Measurements from ENCODE around the gene CD109. TPM values are rescaled to one million over a fixed set of nuclear protein-coding genes. Genes with fewer than 3 reads are reported as not detected.
"Not testable (repeated sequence)": the region's sequence is repeated elsewhere in the genome, so short reads cannot be mapped to it uniquely, and the experiment has no call there.

CD109 gene
- total RNA-seq, 1 donor: 3.0 TPM

DNA sequence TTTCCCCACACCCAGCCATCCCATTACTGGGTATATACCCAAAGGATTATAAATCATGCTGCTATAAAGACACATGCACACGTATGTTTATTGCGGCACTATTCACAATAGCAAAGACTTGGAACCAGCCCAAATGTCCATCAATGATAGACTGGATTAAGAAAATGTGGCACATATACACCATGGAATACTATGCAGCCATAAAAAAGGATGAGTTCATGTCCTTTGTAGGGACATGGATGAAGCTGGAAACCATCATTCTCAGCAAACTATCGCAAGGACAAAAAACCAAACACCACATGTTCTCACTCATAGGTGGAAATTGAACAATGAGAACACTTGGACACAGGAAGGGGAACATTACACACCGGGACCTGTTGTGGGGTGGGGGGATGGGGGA is 110.0 kb downstream of the CD109 start:
- not testable (repeated sequence) for H3K4me1 ChIP-seq (ENCODE audit: insufficient read depth, low read length); H3K4me3 ChIP-seq (ENCODE audit: low read length); H3K9me3 ChIP-seq (ENCODE audit: low read depth, low read length); H3K27me3 ChIP-seq (ENCODE audit: insufficient read depth, low read length)

DNA sequence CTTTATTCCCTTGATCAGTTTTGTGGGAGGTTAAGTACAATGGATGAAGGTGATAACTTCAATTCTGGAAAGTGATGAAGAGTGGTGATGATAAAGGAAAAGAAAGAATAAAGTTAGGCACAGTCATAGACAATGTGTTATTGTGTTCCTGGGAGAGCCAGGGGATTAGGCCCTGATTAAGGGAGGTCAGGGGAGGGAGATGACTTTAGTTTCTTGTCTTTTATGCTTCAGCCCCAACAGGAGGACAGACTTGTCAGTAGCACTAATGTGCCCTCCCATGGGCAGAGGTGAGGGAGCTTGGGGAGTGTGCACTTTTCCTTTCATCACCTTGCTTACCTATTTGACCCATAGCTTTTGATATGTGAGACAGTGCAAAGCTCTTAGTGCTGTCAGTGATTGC is 115.7 kb downstream of the CD109 start:
- Histone ChIP-seq H3K4me3 (ENCODE audit: low read length) (no peak overlapping the region), H3K4me1 (ENCODE audit: insufficient read depth, low read length) (no peaks in the 10 kb centered on the region), H3K9me3 (ENCODE audit: low read depth, low read length) (no peaks in the 10 kb centered on the region), H3K27me3 (ENCODE audit: insufficient read depth, low read length) (no peaks in the 10 kb centered on the region)

DNA sequence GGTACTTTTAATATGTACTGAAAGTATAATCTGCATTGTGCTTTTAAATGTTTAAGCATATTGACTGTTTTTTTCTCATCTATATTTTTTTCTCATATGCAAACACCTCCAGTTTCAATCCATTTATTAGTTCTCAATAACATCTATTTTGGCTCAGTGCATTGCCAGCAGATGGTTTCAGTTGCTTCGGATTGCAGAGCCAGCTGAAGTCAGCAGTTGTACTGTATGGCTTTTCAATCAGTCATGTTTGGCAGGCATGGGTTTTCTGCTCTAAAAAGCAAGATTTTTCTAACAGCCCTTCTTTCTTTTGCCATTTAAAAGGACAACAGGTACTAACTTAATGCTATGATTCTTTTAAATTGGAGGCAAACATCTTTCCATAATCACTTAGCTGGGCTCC is 121.2 kb downstream of the CD109 start:
- H3K27me3 ChIP-seq (ENCODE audit: insufficient read depth, low read length): no peaks in the 10 kb centered on the region
- no peaks in the 10 kb centered on the region for H3K9me3 ChIP-seq (ENCODE audit: low read depth, low read length)
- H3K4me1 ChIP-seq (ENCODE audit: insufficient read depth, low read length): no peaks in the 10 kb centered on the region
- no peak overlapping the region for H3K4me3 ChIP-seq (ENCODE audit: low read length)

DNA sequence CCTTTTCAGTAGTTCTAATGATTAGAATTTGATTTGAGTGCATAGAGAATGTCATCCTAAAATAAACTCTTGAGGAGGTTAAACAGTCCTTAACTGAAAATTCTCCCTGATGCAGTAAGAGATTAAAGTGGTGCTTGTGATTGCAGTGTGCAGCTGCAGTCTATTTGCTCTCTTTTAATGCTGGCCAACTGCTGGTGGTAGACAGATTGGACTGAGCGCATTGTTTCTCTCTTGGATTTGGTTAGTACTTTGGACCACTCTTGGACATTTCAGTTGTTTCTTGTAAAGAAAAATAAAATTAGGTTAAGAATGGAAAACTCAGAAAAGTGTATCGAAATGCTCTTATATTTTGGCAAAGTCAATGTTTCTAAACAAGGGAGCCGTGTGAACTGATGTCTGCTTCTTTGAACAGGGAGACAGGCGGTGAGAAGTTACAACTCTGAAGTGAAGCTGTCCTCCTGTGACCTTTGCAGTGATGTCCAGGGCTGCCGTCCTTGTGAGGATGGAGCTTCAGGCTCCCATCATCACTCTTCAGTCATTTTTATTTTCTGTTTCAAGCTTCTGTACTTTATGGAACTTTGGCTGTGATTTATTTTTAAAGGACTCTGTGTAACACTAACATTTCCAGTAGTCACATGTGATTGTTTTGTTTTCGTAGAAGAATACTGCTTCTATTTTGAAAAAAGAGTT is 127.2 kb downstream of the CD109 start:
- no peaks in the 10 kb centered on the region for H3K4me1 ChIP-seq (ENCODE audit: insufficient read depth, low read length)
- H3K4me3 ChIP-seq (ENCODE audit: low read length): no peak overlapping the region
- no peaks in the 10 kb centered on the region for H3K9me3 ChIP-seq (ENCODE audit: low read depth, low read length)
- H3K27me3 ChIP-seq (ENCODE audit: insufficient read depth, low read length): no peaks in the 10 kb centered on the region

DNA sequence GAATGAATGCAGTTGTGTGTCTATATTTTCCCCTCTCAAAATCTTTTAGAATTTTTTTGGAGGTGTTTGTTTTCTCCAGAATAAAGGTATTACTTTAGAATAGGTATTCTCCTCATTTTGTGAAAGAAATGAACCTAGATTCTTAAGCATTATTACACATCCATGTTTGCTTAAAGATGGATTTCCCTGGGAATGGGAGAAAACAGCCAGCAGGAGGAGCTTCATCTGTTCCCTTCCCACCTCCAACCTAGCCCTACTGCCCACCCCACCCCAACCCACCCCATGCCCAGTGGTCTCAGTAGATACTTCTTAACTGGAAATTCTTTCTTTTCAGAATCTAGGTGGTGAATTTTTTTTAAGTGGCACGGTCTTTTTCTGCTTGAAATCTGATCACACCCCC is 127.8 kb downstream of the CD109 start:
- H3K4me3 ChIP-seq (ENCODE audit: low read length): no peak overlapping the region
- no peaks in the 10 kb centered on the region for H3K27me3 ChIP-seq (ENCODE audit: insufficient read depth, low read length)
- H3K9me3 ChIP-seq (ENCODE audit: low read depth, low read length): no peaks in the 10 kb centered on the region
- no peaks in the 10 kb centered on the region for H3K4me1 ChIP-seq (ENCODE audit: insufficient read depth, low read length)

DNA sequence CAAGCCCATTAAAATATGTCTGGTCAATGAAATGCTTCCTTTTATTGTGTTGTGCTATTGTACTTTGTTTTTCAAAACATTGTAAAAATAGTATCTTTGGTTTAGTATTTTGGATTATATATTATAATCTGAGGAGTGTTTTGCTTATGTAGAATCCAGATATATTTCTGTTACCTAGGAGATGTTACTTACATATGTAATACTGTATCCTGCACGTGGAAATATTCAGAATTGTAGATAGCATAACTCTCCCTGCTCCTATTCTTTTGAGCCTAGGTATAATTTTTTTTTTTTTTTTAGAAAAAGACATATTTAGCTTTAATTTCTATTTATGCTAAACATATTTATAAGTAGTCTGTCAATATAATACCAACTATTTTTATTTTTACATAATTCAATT is 130.6 kb downstream of the CD109 start:
- H3K4me1 ChIP-seq (ENCODE audit: insufficient read depth, low read length): no peaks in the 10 kb centered on the region
- no peaks in the 10 kb centered on the region for H3K27me3 ChIP-seq (ENCODE audit: insufficient read depth, low read length)
- H3K4me3 ChIP-seq (ENCODE audit: low read length): no peak overlapping the region
- no peaks in the 10 kb centered on the region for H3K9me3 ChIP-seq (ENCODE audit: low read depth, low read length)

DNA sequence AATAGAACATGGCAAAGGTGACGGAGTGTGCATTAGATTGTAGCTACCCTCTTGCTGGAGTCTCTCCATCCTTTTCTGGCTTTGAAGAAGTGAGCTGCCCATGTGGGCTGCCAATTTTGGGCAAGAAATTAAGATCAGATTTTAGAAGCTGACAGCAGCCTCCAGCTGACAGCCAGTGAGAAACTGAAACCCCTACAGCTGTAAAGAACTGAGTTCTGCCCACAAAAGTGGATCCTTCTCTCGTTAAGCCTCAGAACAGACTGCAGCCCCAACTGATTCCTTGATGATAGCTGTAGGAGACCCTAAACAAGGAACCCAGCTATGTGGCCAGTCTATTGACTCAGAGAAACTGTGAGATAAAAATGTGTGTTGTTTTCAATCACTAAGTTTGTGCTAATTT is 134.1 kb downstream of the CD109 start:
- H3K9me3 ChIP-seq (ENCODE audit: low read depth, low read length): no peaks in the 10 kb centered on the region
- H3K4me1 ChIP-seq (ENCODE audit: insufficient read depth, low read length): no peaks in the 10 kb centered on the region
- no peak overlapping the region for H3K4me3 ChIP-seq (ENCODE audit: low read length)
- H3K27me3 ChIP-seq (ENCODE audit: insufficient read depth, low read length): no peaks in the 10 kb centered on the region

DNA sequence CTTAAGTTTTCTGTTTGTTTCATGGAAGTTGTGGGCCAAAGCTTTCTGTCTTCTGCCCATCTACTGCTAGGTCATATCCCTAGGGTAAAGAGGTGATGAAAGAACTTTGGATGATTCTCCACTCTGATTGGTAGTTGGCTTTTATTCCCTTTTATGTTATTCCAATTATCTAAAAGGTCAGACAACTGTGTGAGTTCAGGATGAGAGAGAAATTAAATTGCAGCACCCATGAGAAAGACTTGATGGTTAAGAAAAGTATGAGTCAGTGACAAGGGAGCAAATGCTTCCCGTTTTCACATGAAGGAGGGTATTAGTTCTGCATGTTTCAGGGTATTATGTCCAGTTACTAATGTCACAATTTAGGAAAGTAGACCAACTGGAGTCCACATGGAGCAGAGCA is 136.3 kb downstream of the CD109 start:
- Histone ChIP-seq H3K9me3 (ENCODE audit: low read depth, low read length) (no peaks in the 10 kb centered on the region), H3K27me3 (ENCODE audit: insufficient read depth, low read length) (no peaks in the 10 kb centered on the region), H3K4me1 (ENCODE audit: insufficient read depth, low read length) (no peaks in the 10 kb centered on the region), H3K4me3 (ENCODE audit: low read length) (no peak overlapping the region)

DNA sequence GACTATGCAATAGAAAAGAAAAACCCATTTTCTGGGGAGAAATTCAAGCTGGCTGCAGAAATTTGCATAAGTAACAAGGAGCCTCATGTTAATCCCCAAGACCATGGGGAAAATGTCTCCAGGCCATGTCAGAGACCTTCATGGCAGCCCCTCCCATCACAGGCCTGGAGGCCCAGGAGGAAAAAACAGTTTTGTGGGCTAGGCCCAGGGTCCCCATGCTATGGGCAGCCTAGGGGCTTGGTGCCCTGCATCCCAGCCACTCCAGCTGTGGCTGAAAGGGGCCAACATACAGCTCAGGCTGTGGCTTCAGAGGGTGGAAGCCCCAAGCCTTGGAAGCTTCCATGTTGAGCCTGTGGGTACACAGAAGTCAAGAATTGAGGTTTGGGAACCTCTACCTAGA is 148.7 kb downstream of the CD109 start:
- not testable (repeated sequence) for H3K4me3 ChIP-seq (ENCODE audit: low read length); H3K4me1 ChIP-seq (ENCODE audit: insufficient read depth, low read length); H3K9me3 ChIP-seq (ENCODE audit: low read depth, low read length); H3K27me3 ChIP-seq (ENCODE audit: insufficient read depth, low read length)

DNA sequence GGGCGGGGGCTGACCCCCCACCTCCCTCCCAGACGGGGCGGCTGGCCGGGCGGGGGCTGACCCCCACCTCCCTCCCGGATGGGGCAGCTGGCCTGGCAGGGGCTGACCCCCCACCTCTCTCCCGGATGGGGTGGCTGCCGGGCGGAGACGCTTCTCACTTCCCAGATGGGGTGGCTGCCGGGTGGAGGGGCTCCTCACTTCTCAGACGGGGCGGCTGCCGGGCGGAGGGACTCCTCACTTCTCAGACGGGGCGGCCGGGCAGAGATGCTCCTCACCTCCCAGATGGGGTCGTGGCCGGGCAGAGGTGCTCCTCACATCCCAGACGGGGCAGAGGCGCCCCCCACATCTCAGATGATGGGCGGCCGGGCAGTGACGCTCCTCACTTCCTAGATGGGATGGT is 155.0 kb downstream of the CD109 start:
- H3K4me1 ChIP-seq (ENCODE audit: insufficient read depth, low read length); H3K9me3 ChIP-seq (ENCODE audit: low read depth, low read length); H3K27me3 ChIP-seq (ENCODE audit: insufficient read depth, low read length); H3K4me3 ChIP-seq (ENCODE audit: low read length): not testable (repeated sequence)

DNA sequence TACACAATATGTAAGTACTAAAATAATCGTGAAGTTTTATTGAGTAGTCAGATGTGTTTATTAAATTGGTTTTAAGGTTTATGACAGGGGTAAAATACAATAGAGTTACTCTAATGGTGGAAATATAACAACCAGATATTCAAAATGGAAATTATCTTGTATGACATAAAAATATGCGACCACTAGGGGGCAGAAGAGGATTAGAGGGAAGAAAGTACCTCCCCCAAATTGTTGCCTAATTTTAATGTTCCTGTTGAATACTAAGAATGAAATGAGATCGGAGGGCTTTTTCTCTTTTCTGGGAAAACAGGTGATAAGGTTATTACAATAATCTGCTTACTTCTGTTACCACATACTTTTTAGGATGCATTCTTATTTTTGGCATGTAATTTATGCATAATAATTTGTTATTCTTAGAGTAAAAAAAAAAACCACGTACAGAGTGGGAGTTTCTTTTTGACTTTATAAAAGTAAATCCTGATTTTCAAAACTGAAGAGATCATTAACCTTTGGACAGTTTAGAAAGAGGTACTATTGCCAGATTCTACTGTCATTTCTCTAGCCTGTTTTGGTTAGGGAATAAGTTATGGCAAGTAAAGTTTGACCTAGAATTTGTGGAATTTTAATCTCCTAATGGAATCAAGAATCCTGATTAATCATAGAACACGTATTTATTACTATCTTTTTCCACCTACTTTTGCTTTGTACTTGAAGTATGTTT is 159.2 kb downstream of the CD109 start:
- Histone ChIP-seq H3K4me1 (ENCODE audit: insufficient read depth, low read length) (no peaks in the 10 kb centered on the region), H3K4me3 (ENCODE audit: low read length) (no peak overlapping the region)

DNA sequence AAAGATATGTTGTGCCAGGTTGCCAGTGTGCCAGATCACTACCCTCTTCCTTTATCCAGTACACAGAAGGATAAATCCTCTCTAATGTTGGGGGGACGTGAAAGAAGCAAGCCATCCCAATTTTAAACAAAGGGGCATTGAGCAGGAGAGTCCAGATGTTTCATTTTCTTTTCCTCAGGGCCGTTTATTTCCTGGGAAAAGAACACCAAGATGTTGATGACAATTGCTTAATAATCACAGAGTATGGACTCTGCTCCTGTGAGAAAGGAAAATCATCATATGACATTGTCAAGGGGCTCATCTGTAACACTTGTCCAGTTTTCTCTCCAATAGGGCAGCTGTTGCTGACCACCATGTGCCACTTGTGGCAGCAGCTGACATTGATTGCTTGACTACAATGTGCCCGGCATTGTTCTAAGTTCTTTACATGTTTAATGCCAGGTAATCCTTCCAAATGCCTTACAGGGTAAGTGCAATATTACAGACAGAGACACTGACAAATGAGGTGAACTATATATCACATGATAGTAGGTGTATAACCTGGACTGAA is 161.4 kb downstream of the CD109 start:
- H3K4me3 ChIP-seq (ENCODE audit: low read length): no peak overlapping the region
- H3K9me3 ChIP-seq (ENCODE audit: low read depth, low read length): no peaks in the 10 kb centered on the region
- no peaks in the 10 kb centered on the region for H3K27me3 ChIP-seq (ENCODE audit: insufficient read depth, low read length)
- H3K4me1 ChIP-seq (ENCODE audit: insufficient read depth, low read length): no peaks in the 10 kb centered on the region

More for the DNA sequence above, 159.2 kb downstream of the CD109 start:
- H3K27me3 ChIP-seq (ENCODE audit: insufficient read depth, low read length): no peaks in the 10 kb centered on the region
- H3K9me3 ChIP-seq (ENCODE audit: low read depth, low read length): no peaks in the 10 kb centered on the region

DNA sequence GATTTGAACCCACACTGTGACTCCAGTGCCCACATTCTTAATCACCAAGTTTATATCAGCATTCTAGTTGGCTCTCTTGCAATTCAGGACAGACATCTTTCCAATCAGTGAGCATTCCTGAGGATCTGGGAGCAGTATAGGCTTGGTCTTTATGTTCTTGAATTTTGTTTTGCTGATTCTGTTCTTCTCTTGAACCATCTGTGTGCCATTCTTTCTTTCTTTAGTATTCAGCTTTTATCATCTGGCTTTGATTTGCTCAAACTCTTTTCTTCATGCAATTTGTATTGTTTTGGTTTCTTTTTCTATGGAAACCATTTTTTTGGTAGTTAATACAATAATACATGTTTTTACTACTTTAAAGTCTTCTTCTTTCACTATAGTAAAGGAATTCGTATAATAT is 162.4 kb downstream of the CD109 start:
- Histone ChIP-seq H3K4me3 (ENCODE audit: low read length) (no peak overlapping the region), H3K4me1 (ENCODE audit: insufficient read depth, low read length) (no peaks in the 10 kb centered on the region), H3K27me3 (ENCODE audit: insufficient read depth, low read length) (no peaks in the 10 kb centered on the region), H3K9me3 (ENCODE audit: low read depth, low read length) (no peaks in the 10 kb centered on the region)

DNA sequence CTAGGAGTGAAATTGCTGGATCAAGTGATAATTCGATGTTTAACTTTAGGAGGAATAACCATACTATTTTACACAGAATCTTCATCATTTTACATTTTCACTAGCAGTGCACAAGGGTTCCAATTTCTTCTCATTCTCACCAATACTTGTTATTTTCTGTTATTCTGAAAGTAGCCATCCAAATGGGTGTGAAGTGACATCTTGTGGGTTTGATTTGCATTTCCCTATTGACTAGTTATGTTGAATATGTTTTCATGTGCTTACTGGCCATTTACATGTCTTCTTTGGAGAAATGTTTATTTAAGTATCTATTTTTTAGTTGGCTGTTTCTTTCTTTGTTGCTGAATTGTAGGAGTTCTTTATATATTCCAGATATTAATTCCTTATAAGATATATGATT is 164.3 kb downstream of the CD109 start:
- H3K27me3 ChIP-seq (ENCODE audit: insufficient read depth, low read length): no peaks in the 10 kb centered on the region
- H3K4me3 ChIP-seq (ENCODE audit: low read length): no peak overlapping the region
- H3K4me1 ChIP-seq (ENCODE audit: insufficient read depth, low read length): no peaks in the 10 kb centered on the region

DNA sequence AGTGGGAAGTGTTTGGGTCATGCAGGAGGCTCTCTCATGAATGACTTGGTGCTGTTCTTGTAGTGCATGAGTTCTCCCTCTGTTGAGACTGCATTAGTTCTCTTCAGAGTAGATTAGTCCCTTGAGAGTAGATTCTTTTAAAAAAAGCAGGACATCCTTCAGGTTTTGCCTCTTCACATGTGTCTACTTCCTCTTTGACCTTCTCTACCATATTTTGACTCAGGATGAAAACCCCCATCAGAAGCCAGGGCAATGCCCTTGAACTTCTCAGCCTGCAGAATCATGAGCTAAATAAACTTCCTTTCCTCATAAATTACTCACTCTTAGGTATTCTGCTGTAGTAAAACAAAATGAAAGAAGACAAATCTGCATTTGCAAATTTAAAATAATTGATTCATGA is 170.3 kb downstream of the CD109 start:
- Histone ChIP-seq H3K9me3 (ENCODE audit: low read depth, low read length) (no peaks in the 10 kb centered on the region), H3K4me1 (ENCODE audit: insufficient read depth, low read length) (no peaks in the 10 kb centered on the region), H3K27me3 (ENCODE audit: insufficient read depth, low read length) (no peaks in the 10 kb centered on the region), H3K4me3 (ENCODE audit: low read length) (no peak overlapping the region)

More for the DNA sequence above, 164.3 kb downstream of the CD109 start:
- H3K9me3 ChIP-seq (ENCODE audit: low read depth, low read length): no peaks in the 10 kb centered on the region

DNA sequence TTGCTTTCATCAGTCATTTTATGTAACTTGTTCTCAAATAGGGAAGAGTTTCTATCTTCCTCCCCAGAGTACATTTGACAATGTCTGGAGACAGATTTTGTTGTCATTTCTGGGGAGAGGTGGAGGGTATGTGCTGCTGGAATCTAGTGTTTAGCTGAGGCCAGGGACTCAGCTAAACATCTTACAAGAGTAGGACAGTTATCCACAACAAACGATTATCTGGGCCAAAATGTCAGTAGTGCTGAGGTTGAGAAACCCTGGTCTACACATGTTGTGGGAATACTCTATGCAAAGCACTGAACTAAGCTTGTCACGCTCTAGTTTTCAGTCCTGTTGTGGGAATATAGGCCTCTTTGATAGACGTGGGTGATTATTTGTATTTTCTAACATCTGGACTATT is 171.4 kb downstream of the CD109 start:
- Histone ChIP-seq H3K27me3 (ENCODE audit: insufficient read depth, low read length) (no peaks in the 10 kb centered on the region), H3K9me3 (ENCODE audit: low read depth, low read length) (no peaks in the 10 kb centered on the region), H3K4me1 (ENCODE audit: insufficient read depth, low read length) (no peaks in the 10 kb centered on the region), H3K4me3 (ENCODE audit: low read length) (no peak overlapping the region)

Measured in mononuclear cell (primary cell).